Motor neuron (in vitro differentiated cells): Measurements from ENCODE around the gene EPS8. TPM values are rescaled to one million over a fixed set of nuclear protein-coding genes. Genes with fewer than 3 reads are reported as not detected.

Experiments used
- ATAC-seq, 8 experiments: fragments of 200-7000 bp; cut with Tn5 transposase; replicated peaks in 6 of 8; 2 replicates each; pipeline ENCODE4 v1.8.0; 2021; ENCODE audit warnings: mild to moderate bottlenecking in 8 of 8, moderate library complexity in 8 of 8
- H3K27ac ChIP-seq, 2 donors: fragments of 250-450 bp; sonication (Bioruptor Pico); 2 replicates each; pipeline ENCODE4 v1.9.0; 2021; ENCODE audit warnings: antibody characterized with exemption in 2 of 2, mild to moderate bottlenecking in 2 of 2, moderate library complexity in 1 of 2
- H3K4me1 ChIP-seq, 2 donors: fragments of 250-450 bp; sonication (Bioruptor Pico); replicated peaks in 1 of 2; 2 replicates each; pipeline ENCODE4 v1.6.1; 2021; ENCODE audit warnings: antibody characterized with exemption in 2 of 2, mild to moderate bottlenecking in 2 of 2, moderate library complexity in 1 of 2
- H3K4me3 ChIP-seq, 5 donors: fragments of 250-450 bp; sonication (Bioruptor Pico); 2 replicates each; pipeline ENCODE4 v1.9.0; 2021; ENCODE audit warnings: antibody characterized with exemption in 5 of 5, mild to moderate bottlenecking in 5 of 5, moderate library complexity in 4 of 5
- WGBS, 10 experiments: fragments of 450-650 bp; shearing (Covaris generic); methylation state at CpG; one replicate each; pipeline ENCODE4 v1.0.0; 2022; 5-methylcytosine and 5-hydroxymethylcytosine counted together
- in situ Hi-C, 9 experiments: fragments of 400-800 bp; cut with MboI; loops; one replicate each; pipeline ENCODE4 v1.15.0; 2021; ENCODE audit warnings: low sequenced_read_pairs in 9 of 9, low pct_unique_long_range_greater_than_20kb in 2 of 9; ENCODE audit not compliant: unreplicated experiment in 9 of 9
- total RNA-seq, 8 experiments: library from RNA; unstranded; fragments of 300-600 nt; gene quantifications; 2 replicates each; pipeline versions ENCODE4 v1.2.3 to v1.2.4, GENCODE V29; 2022

Gene EPS8
- total RNA-seq, 8 experiments from 2014 or later = 7.8 to 84.5 (median 16.6) TPM

- ATAC-seq = no peak
- Histone ChIP-seq H3K27ac (no peak overlapping the region), H3K4me1 (no peaks in the 10 kb centered on the region), H3K4me3 (no peak overlapping the region)
- in situ Hi-C loops = no loop called here
- whole genome bisulfite sequencing, 10 experiments = 0 to 100% (median 100%) methylated on average over 1 of the region's 1 CpG
These were observed 29.2 kb upstream of the EPS8 start for GRCh38 chr12:15818418-15818817.

GRCh38 chr12:15815730-15816129 is 26.5 kb upstream of the EPS8 start:
- H3K27ac ChIP-seq = no peak overlapping the region
- no peak for ATAC-seq
- in situ Hi-C loops = no loop called here
- H3K4me1 ChIP-seq = no peaks in the 10 kb centered on the region
- 64 to 100% (median 87%) methylated on average over 1 to 2 of the region's 2 CpGs for WGBS, 10 experiments
- no peak overlapping the region for H3K4me3 ChIP-seq

- in situ Hi-C loops = no loop called here
- no peak overlapping the region for H3K4me3 ChIP-seq
These were observed 22.3 kb upstream of the EPS8 start for GRCh38 chr12:15811214-15812127.

GRCh38 chr12:15808652-15809051 is 19.5 kb upstream of the EPS8 start:
- H3K27ac ChIP-seq = no peak overlapping the region
- no peak overlapping the region for H3K4me3 ChIP-seq
- no peak for ATAC-seq
- in situ Hi-C loops = no loop called here
- 0 to 78% (median 52%) methylated on average over 1 to 3 of the region's 3 CpGs for WGBS, 10 experiments
- no peaks in the 10 kb centered on the region for H3K4me1 ChIP-seq

More at GRCh38 chr12:15811214-15812127, 22.3 kb upstream of the EPS8 start:
- ATAC-seq = no peak
- H3K27ac ChIP-seq = no peak overlapping the region
- WGBS, 10 experiments = 20 to 100% (median 93%) methylated on average over 1 to 2 of the region's 2 CpGs; no CpG with 5 or more reads in 2 of the 10 experiments
- H3K4me1 ChIP-seq = no peaks in the 10 kb centered on the region

GRCh38 chr12:15808250-15808649 is 19.1 kb upstream of the EPS8 start:
- no peak overlapping the region for H3K4me3 ChIP-seq
- WGBS, 10 experiments = 73 to 100% (median 81%) methylated on average over 1 to 2 of the region's 2 CpGs; no CpG with 5 or more reads in 4 of the 10 experiments
- in situ Hi-C loops = no loop called here
- H3K27ac ChIP-seq = no peak overlapping the region
- H3K4me1 ChIP-seq = no peaks in the 10 kb centered on the region
- ATAC-seq = no peak

GRCh38 chr12:15806826-15807225 is 17.6 kb upstream of the EPS8 start:
- Histone ChIP-seq H3K4me3 (no peak overlapping the region), H3K27ac (no peak overlapping the region), H3K4me1 (no peaks in the 10 kb centered on the region)
- in situ Hi-C loops = no loop called here
- no peak for ATAC-seq
- 33 to 100% (median 80%) methylated on average over 1 of the region's 1 CpG; no CpG with 5 or more reads in 2 of the 10 experiments for WGBS, 10 experiments

- Histone ChIP-seq H3K27ac (no peak overlapping the region), H3K4me3 (no peak overlapping the region), H3K4me1 (no peaks in the 10 kb centered on the region)
- peak in 6 of 8 experiments; percentile 46 to 93 (median 62) for ATAC-seq
- in situ Hi-C loops = no loop called here
- WGBS, 10 experiments = 63 to 100% (median 86%) methylated on average over 2 to 6 of the region's 6 CpGs; no CpG with 5 or more reads in 2 of the 10 experiments
These were observed 12.9 kb upstream of the EPS8 start for GRCh38 chr12:15801770-15802744.

GRCh38 chr12:15800278-15800677 is 11.1 kb upstream of the EPS8 start:
- H3K27ac ChIP-seq = no peak overlapping the region
- WGBS, 10 experiments = 60 to 100% (median 100%) methylated on average over 1 to 3 of the region's 3 CpGs; no CpG with 5 or more reads in 1 of the 10 experiments
- in situ Hi-C loops = no loop called here
- no peak overlapping the region for H3K4me3 ChIP-seq
- H3K4me1 ChIP-seq = no peaks in the 10 kb centered on the region
- no peak for ATAC-seq

GRCh38 chr12:15797818-15798217 is 8.6 kb upstream of the EPS8 start:
- ATAC-seq = no peak
- H3K4me3 ChIP-seq = no peak overlapping the region
- in situ Hi-C loops = no loop called here
- H3K27ac ChIP-seq = no peak overlapping the region
- WGBS, 10 experiments = 52 to 100% (median 87%) methylated on average over 1 to 3 of the region's 3 CpGs; no CpG with 5 or more reads in 1 of the 10 experiments
- no peaks in the 10 kb centered on the region for H3K4me1 ChIP-seq

- no peak overlapping the region for H3K27ac ChIP-seq
- in situ Hi-C loops = no loop called here
- no peak for ATAC-seq
- H3K4me3 ChIP-seq = no peak overlapping the region
- H3K4me1 ChIP-seq = no peaks in the 10 kb centered on the region
- WGBS, 10 experiments = 20 to 100% (median 73%) methylated on average over 1 to 4 of the region's 4 CpGs
These were observed 7.4 kb upstream of the EPS8 start for GRCh38 chr12:15796493-15797141.

GRCh38 chr12:15794836-15795235 is 5.6 kb upstream of the EPS8 start:
- peaks cover 3 to 5% of the 10 kb centered on the region in 2 donors for H3K4me1 ChIP-seq
- 42 to 100% (median 87%) methylated on average over 1 of the region's 1 CpG for WGBS, 10 experiments
- no peak for ATAC-seq
- H3K4me3 ChIP-seq = no peak overlapping the region
- in situ Hi-C loops = no loop called here
- H3K27ac ChIP-seq = no peak overlapping the region

GRCh38 chr12:15794196-15794595 is 5.0 kb upstream of the EPS8 start:
- 78 to 100% (median 83%) methylated on average over 1 to 3 of the region's 3 CpGs; no CpG with 5 or more reads in 1 of the 10 experiments for WGBS, 10 experiments
- ATAC-seq = no peak
- Histone ChIP-seq H3K4me3 (no peak overlapping the region), H3K4me1 (peaks cover 3 to 5% of the 10 kb centered on the region in 2 donors), H3K27ac (no peak overlapping the region)
- in situ Hi-C loops = no loop called here
